Spinal cord (tissue), 10 donors: ENCODE measurements around the gene MAN1A2. TPM values are rescaled to one million over a fixed set of nuclear protein-coding genes. Genes with fewer than 3 reads are reported as not detected.

Experiments used
- DNase-seq, 6 donors: peaks; one replicate each; pipeline versions ENCODE4 v3.0.0 to v3.0.0-alpha.2; 2013 to 2015; ENCODE audit warnings: low spot score in 6 of 6, low read depth in 4 of 6
- H3K27ac ChIP-seq: one replicate; pipeline ENCODE4 v1.5.1; 2013; ENCODE audit warnings: low read depth, low read length, control low read depth
- H3K27me3 ChIP-seq: one replicate; pipeline ENCODE4 v1.6.1; 2013; ENCODE audit warnings: low read length; ENCODE audit not compliant: control insufficient read depth, insufficient read depth
- H3K36me3 ChIP-seq: one replicate; pipeline ENCODE4 v1.6.1; 2013; ENCODE audit warnings: low read length; ENCODE audit not compliant: control insufficient read depth, insufficient read depth
- H3K4me1 ChIP-seq: one replicate; pipeline ENCODE4 v1.6.1; 2013; ENCODE audit warnings: low read length; ENCODE audit not compliant: control insufficient read depth, insufficient read depth
- H3K4me3 ChIP-seq: one replicate; pipeline ENCODE4 v1.5.1; 2013; ENCODE audit warnings: low read depth, low read length, control low read depth
- H3K9me3 ChIP-seq: one replicate; pipeline ENCODE4 v1.6.1; 2013; ENCODE audit warnings: low read length; ENCODE audit not compliant: control insufficient read depth, insufficient read depth
- WGBS: methylation state at CpG from one replicate; pipeline ENCODE4 v1.1.5; 2013; ENCODE audit warnings: missing lambda C conversion rate; ENCODE audit not compliant: insufficient coverage; 5-methylcytosine and 5-hydroxymethylcytosine counted together
- polyA plus RNA-seq, 2 donors: library from polyadenylated mRNA; unstranded; fragments of 120-200 nt; gene quantifications; one replicate each; pipeline ENCODE4 v1.2.1, GENCODE V29; 2013; ENCODE audit not compliant: insufficient read length in 2 of 2
- total RNA-seq, 2 donors: library from RNA; depleted of rRNA in 1 of 2; stranded (reverse); fragments of 120-200 nt in 1 of 2; fragments of >200 nt in 1 of 2; gene quantifications; one replicate each; pipeline versions ENCODE4 v1.2.3 to v1.2.4, GENCODE V29; 2013 to 2014
- donor health status: healthy.

The MAN1A2 gene
- total and polyA plus RNA-seq, 4 donors: 27.5 to 105 (median 52.0) TPM

DNA sequence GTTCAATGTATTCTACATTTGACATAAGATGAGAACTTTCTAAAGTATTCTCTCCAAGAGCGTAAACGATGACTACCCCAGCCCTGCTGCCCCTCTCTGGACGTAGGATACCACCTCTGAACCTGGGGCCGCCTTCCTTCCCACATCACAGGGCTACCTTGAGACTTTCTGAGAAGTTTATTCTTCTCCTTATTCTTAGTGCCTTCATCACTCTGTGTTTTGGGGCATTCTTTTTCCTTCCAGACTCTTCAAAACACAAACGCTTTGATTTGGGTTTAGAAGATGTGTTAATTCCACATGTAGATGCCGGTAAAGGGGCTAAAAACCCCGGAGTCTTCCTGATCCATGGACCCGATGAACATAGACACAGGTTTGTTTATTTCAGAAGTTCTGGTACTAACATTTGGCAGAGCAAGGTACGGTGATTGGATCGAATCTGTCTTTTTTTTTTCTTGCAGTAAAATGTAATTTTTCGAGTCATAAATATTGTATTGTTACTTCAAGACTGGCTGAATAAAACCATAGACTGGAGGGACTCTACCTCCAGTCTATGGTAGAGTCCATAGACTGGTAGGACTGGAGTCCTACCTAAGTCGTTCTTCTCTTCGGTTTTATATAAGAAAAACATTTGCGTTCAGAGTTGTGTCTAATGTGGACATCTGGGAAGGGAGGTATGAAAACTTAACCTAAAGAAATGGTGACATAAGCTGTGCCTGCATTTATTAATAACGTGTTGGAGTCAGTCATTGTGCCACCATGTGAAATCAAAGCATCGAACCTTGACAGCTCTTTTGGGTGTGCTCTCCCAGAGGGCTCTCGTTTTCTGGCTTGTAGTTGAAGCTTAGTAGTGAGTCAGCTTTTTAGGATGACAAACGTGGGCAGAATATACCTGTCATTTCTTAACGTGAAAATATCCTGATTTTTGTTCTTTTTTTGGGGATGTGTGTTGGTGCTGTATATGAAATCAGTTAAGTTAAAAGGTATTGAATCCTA lies 1.2 kb downstream of the MAN1A2 start:
- WGBS: 12% methylated on average over 8 of the region's 19 CpGs
- no peak overlapping the region for H3K27ac ChIP-seq
- peaks cover 7% of the 10 kb centered on the region for H3K4me1 ChIP-seq

DNA sequence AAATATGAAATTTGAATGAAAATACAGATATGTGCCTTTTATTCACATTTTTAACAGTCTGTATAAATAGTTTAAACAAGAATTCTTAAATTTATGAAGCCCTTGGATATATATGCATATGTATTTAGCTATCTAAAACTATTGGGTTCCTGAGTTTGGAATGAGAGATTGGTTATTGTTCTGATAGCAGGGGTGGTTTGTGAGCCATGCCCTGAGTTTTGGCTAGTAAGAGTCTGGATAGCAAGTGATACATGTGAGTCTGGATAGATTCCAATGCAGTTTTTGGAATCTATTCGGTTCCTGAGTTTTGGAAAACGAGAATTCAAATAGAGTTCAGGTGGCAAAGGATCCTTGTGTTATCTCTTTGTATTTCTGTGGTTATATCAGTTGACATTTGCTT lies 2.8 kb downstream of the MAN1A2 start:
- WGBS: 0% methylated on average over 2 of the region's 2 CpGs
- no peaks in the 10 kb centered on the region for H3K36me3 ChIP-seq
- peaks cover 4% of the 10 kb centered on the region for H3K4me1 ChIP-seq
- peak overlapping the region; percentile 82 for H3K4me3 ChIP-seq
- H3K9me3 ChIP-seq: no peaks in the 10 kb centered on the region
- DNase-seq: peak in 2 of 6 donors; percentile 20 to 24
- H3K27me3 ChIP-seq: no peaks in the 10 kb centered on the region
- H3K27ac ChIP-seq: no peak overlapping the region

More for the DNA sequence above, 1.2 kb downstream of the MAN1A2 start:
- H3K36me3 ChIP-seq: no peaks in the 10 kb centered on the region
- no peaks in the 10 kb centered on the region for H3K9me3 ChIP-seq
- H3K4me3 ChIP-seq: peak overlapping the region; percentile 82
- no peaks in the 10 kb centered on the region for H3K27me3 ChIP-seq
- peak in 2 of 6 donors; percentile 14 to 24 for DNase-seq

DNA sequence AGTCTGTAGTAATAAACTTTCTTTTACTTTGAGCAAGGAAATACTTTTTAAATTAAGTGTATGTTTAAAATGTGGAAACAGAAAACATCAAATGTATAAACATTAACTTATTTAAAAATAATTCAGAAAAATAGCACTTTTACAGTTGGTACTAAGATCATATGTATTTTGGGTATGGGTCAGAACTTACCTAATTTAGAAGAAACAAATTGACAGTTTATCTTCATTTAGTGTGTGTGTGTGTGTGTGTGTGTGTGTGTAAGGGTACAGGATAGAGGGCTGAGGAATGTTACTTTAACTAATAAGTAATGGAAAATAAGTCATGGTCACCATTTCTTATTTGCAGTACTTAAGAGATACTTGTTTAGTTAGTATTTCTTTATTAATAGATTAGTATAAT lies 3.3 kb downstream of the MAN1A2 start:
- H3K9me3 ChIP-seq: no peaks in the 10 kb centered on the region
- H3K36me3 ChIP-seq: no peaks in the 10 kb centered on the region
- no peak overlapping the region for H3K4me3 ChIP-seq
- no peaks in the 10 kb centered on the region for H3K27me3 ChIP-seq
- H3K27ac ChIP-seq: no peak overlapping the region
- no peak for DNase-seq
- H3K4me1 ChIP-seq: peaks cover 1% of the 10 kb centered on the region

DNA sequence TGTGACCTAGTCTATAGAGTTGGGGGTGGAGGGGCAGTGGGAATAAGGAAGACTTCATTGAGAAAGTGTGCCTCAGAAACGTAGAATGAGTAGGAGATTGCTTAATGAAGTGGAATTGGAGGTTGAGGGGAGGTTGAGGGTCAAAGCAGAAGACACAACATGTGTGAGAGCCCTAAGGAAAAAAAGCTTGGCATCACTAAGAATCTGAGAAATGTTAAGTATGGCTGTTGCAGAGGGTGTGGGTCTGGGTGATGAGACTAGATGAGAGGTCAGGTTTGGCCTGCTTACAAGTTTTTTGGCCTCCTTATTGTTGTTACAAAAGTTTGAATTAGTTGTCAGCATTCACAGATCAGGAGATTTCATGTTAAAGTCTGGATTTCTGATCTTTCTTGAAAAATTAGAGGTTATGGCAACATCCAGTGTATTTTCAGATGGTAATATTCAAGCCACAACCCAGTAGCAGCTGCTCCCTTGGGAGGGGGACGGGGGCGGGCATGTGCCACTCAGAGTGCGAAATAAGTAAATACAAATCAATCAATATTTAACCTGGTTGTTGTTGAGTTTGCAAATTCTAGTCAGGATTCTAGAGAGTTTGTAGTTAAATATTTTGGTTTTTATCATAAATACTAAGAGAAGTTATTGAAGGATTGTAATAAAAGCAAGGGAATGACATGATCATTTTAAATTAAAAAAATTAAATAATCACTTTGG lies 4.3 kb downstream of the MAN1A2 start:
- no peaks in the 10 kb centered on the region for H3K36me3 ChIP-seq
- H3K9me3 ChIP-seq: no peaks in the 10 kb centered on the region
- no peak overlapping the region for H3K4me3 ChIP-seq
- H3K4me1 ChIP-seq: no peaks in the 10 kb centered on the region
- H3K27me3 ChIP-seq: no peaks in the 10 kb centered on the region
- no peak overlapping the region for H3K27ac ChIP-seq
- DNase-seq: no peak
- 28% methylated on average over 1 of the region's 4 CpGs for WGBS

DNA sequence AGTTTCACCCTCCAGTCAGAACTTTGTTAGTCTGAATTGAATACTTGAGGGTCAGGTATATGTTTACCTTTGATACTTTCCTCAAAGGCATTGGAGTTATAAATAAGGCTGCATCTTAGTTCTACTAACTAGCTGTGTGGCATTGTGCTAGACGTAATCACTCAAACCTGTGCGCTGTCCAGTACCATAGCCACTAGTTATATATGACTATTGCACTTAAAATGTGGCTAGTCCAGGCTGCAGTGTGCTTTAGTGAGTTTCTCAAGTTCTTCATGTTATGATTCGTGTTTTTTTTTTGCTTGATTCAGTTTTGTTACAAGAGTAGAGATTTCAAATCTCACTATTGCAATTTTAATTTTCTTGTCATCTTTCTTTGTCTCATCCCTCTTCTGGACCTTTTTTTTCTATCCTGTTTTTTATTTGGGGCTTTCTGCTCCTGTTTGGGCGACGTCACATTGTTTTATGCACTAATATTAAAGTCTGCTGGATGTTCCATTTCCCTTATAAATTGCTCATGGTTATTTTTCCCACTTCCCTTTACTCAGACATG lies 5.7 kb downstream of the MAN1A2 start:
- Histone ChIP-seq H3K36me3 (no peaks in the 10 kb centered on the region), H3K27me3 (no peaks in the 10 kb centered on the region), H3K4me3 (no peak overlapping the region), H3K9me3 (no peaks in the 10 kb centered on the region), H3K4me1 (no peaks in the 10 kb centered on the region), H3K27ac (no peak overlapping the region)
- WGBS: no CpG with 5 or more reads among the region's 5 CpGs
- DNase-seq: no peak

DNA sequence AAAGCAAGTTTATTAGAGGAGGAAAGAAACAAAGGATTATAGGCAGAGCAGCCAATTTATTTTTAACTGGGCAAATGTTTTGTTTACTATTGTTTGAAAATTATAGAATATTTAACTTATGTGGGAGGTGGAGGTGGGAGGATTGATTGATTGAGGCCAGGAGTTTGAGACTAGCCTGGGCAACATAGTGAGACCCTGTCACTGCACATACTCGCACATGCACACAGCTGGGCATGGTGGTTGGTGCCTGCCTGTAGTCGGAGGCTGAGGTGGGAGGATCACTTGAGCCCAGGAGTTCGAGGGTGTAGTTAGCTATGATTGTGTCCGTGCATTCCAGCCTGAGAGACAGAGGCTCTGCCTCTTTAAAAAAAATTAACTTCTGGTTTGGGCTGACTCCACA lies 6.7 kb downstream of the MAN1A2 start:
- Histone ChIP-seq H3K9me3 (no peaks in the 10 kb centered on the region), H3K4me3 (no peak overlapping the region), H3K27me3 (no peaks in the 10 kb centered on the region), H3K27ac (no peak overlapping the region), H3K36me3 (no peaks in the 10 kb centered on the region), H3K4me1 (no peaks in the 10 kb centered on the region)
- no peak for DNase-seq
- 87% methylated on average over 3 of the region's 4 CpGs for WGBS

DNA sequence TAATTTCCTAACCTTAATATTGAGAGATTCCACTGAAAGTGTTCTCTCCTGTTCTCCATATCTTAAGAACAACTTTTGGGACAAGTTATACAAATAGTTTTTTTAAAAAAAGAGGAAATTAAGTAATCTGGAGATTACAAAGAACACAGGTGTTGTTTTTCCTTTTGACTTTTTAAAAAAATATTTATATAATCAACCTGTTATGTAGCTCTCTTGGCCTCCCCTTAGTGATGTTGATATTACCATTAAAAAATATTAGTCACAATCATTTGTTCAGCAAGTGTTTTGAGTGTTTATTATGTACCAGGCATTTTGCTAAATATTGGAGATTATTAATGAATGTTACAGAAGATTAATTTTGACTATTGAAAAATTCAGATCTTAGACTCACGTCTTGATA lies 8.1 kb downstream of the MAN1A2 start:
- no CpG with 5 or more reads among the region's 1 CpG for WGBS
- H3K4me1 ChIP-seq: no peaks in the 10 kb centered on the region
- no peak overlapping the region for H3K4me3 ChIP-seq
- no peaks in the 10 kb centered on the region for H3K36me3 ChIP-seq
- H3K27ac ChIP-seq: no peak overlapping the region
- no peak for DNase-seq
- no peaks in the 10 kb centered on the region for H3K27me3 ChIP-seq
- no peaks in the 10 kb centered on the region for H3K9me3 ChIP-seq

DNA sequence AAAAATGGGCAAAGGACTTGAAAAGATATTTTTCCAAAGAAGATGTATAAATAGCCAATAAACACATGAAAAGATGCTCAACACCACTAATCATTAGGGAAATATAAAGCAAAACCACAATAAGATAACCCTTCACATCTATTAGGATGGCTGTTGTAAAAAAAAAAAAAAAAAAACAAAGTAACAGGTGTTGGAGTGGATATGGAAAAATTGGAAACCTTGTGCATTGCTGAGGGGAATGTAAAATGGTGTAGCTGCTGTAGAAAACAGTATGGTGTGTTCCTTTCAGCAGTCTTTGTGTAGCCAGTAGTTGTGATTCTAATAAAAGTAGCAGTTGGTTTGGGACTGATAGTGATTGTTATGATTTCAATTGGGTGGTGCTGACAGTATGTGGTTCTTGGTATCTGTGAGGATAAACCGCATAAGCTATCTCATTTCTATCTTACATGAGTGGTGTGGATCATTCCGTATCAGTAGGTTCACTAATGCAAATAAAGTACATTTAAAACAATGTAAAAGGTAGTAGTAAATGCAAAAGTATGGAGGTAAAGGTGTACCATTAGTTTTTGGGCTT lies 19.9 kb downstream of the MAN1A2 start:
- no peaks in the 10 kb centered on the region for H3K27me3 ChIP-seq
- no peak overlapping the region for H3K27ac ChIP-seq
- DNase-seq: no peak
- H3K36me3 ChIP-seq: no peaks in the 10 kb centered on the region
- no CpG with 5 or more reads among the region's 2 CpGs for WGBS
- no peaks in the 10 kb centered on the region for H3K4me1 ChIP-seq
- H3K9me3 ChIP-seq: peaks cover 6% of the 10 kb centered on the region
- no peak overlapping the region for H3K4me3 ChIP-seq

DNA sequence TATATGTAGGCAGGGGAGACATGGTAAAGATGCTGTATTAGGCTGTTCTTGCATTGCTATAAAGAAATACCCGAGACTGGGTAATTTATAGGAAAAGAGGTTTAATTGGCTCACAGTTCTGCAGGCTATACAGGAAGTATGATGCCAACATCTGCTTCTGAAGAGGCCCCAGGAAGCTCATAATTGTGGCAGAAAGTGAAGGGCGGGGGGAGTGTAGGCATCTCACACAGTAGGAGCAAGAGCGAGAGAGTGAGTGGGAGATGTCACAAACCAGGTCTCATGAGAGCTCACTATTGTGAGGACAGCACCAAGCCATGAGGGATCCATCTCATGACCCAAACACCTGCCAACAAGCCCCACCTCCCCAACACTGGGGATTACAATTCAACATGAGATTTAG lies 21.1 kb downstream of the MAN1A2 start:
- Histone ChIP-seq H3K36me3 (no peaks in the 10 kb centered on the region), H3K9me3 (peaks cover 4% of the 10 kb centered on the region), H3K27ac (no peak overlapping the region), H3K27me3 (no peaks in the 10 kb centered on the region), H3K4me3 (no peak overlapping the region), H3K4me1 (no peaks in the 10 kb centered on the region)
- DNase-seq: no peak
- WGBS: 91% methylated on average over 2 of the region's 3 CpGs
